Astrocyte (in vitro differentiated cells and primary cell): ENCODE measurements around the gene CTNND2. TPM values are rescaled to one million over a fixed set of nuclear protein-coding genes. Genes with fewer than 3 reads are reported as not detected.

Experiments used
- DNase-seq: peaks from one replicate; pipeline ENCODE4 v3.0.0-alpha.2; 2010; ENCODE audit warnings: low read depth
- FAIRE-seq: peaks from 2 replicates; lab custom pipeline; 2011; peaks lifted over from hg19 to GRCh38; lab: Jason Lieb, UNC
- H2AFZ ChIP-seq: 2 replicates; pipeline ENCODE4 v1.6.0; 2012; ENCODE audit warnings: low read depth, low read length, inconsistent platforms
- H3K27ac ChIP-seq: 2 replicates; pipeline ENCODE4 v1.5.1; 2011; ENCODE audit warnings: low read depth, low read length, inconsistent platforms
- H3K27me3 ChIP-seq: 2 replicates; pipeline ENCODE4 v1.6.0; 2011; ENCODE audit warnings: low read length, inconsistent platforms; ENCODE audit not compliant: insufficient read depth
- H3K36me3 ChIP-seq: 2 replicates; pipeline ENCODE4 v1.5.1; 2011; ENCODE audit warnings: low read length, inconsistent platforms; ENCODE audit not compliant: insufficient read depth
- H3K4me1 ChIP-seq: 2 replicates; pipeline ENCODE4 v1.5.1; 2011; ENCODE audit warnings: low read length, inconsistent platforms; ENCODE audit not compliant: insufficient read depth
- H3K4me2 ChIP-seq: 2 replicates; pipeline ENCODE4 v1.6.0; 2012; ENCODE audit warnings: low read length, inconsistent platforms
- H3K4me3 ChIP-seq: 2 replicates; pipeline ENCODE4 v1.5.1; 2011; ENCODE audit warnings: low read depth, mild to moderate bottlenecking, low read length, inconsistent platforms; ENCODE audit not compliant: insufficient read depth
- H3K79me2 ChIP-seq: 2 replicates; pipeline ENCODE4 v1.6.0; 2012; ENCODE audit warnings: mild to moderate bottlenecking, low read length, inconsistent platforms; ENCODE audit not compliant: insufficient read depth
- H3K9ac ChIP-seq: 2 replicates; pipeline ENCODE4 v1.6.0; 2012; ENCODE audit warnings: mild to moderate bottlenecking, low read length, inconsistent platforms
- H3K9me3 ChIP-seq: 2 replicates; pipeline ENCODE4 v1.5.1; 2012; ENCODE audit warnings: low read depth, mild to moderate bottlenecking, low read length, inconsistent platforms; ENCODE audit not compliant: insufficient read depth
- H4K20me1 ChIP-seq: 2 replicates; pipeline ENCODE4 v1.6.0; 2012; ENCODE audit warnings: low read length, inconsistent platforms; ENCODE audit not compliant: insufficient read depth
- H3K27ac Mint-ChIP-seq: one replicate; pipeline ENCODE4 v1.8.0; 2021; ENCODE audit warnings: mild to moderate bottlenecking, mixed read lengths; ENCODE audit not compliant: unreplicated experiment
- H3K27me3 Mint-ChIP-seq: one replicate; pipeline ENCODE4 v1.8.0; 2021; ENCODE audit warnings: low read depth, mixed read lengths; ENCODE audit not compliant: unreplicated experiment
- H3K36me3 Mint-ChIP-seq: one replicate; pipeline ENCODE4 v1.8.0; 2021; ENCODE audit warnings: low read depth, mixed read lengths; ENCODE audit not compliant: unreplicated experiment
- H3K4me1 Mint-ChIP-seq: one replicate; pipeline ENCODE4 v1.8.0; 2021; ENCODE audit warnings: low read depth, mixed read lengths; ENCODE audit not compliant: unreplicated experiment
- H3K4me3 Mint-ChIP-seq: one replicate; pipeline ENCODE4 v1.8.0; 2021; ENCODE audit warnings: mild to moderate bottlenecking, moderate library complexity, mixed read lengths; ENCODE audit not compliant: unreplicated experiment
- H3K9me3 Mint-ChIP-seq: one replicate; pipeline ENCODE4 v1.8.0; 2021; ENCODE audit warnings: mild to moderate bottlenecking, mixed read lengths; ENCODE audit not compliant: unreplicated experiment
- CTCF ChIP-seq: IDR thresholded peaks from 2 replicates; pipeline ENCODE4 v1.5.1; 2011; ENCODE audit warnings: low read depth, mild to moderate bottlenecking, inconsistent platforms, low read length, moderate library complexity; ENCODE audit not compliant: insufficient read depth
- EZH2 ChIP-seq: IDR thresholded peaks from 2 replicates; pipeline ENCODE4 v1.6.1; 2012; ENCODE audit warnings: mild to moderate bottlenecking, low read length, inconsistent platforms; ENCODE audit not compliant: insufficient read depth
- total RNA-seq: library from RNA; stranded (reverse); gene quantifications from 2 replicates; pipeline ENCODE4 v1.2.1, GENCODE V29; 2021

CTNND2 gene
- total RNA-seq, 1 donor from 2014 or later, result 4.5 TPM

GRCh38 chr5:11252523-11252922, 651.7 kb downstream of the CTNND2 start:
- H3K4me2 ChIP-seq, result no peak overlapping the region
- H3K9ac ChIP-seq, result no peak overlapping the region
- H3K27me3 ChIP-seq, result no peaks in the 10 kb centered on the region
- H3K4me3 ChIP-seq, result no peak overlapping the region
- peaks cover 5% of the 10 kb centered on the region for H3K4me1 ChIP-seq
- FAIRE-seq, result no peak
- no peaks in the 10 kb centered on the region for H3K36me3 Mint-ChIP-seq
- H3K9me3 Mint-ChIP-seq, result no peaks in the 10 kb centered on the region
- H3K4me1 Mint-ChIP-seq, result peaks cover 19% of the 10 kb centered on the region
- no peaks in the 10 kb centered on the region for H3K79me2 ChIP-seq
- peaks cover 4% of the 10 kb centered on the region for H3K27me3 Mint-ChIP-seq
- no peaks in the 10 kb centered on the region for H3K9me3 ChIP-seq
- H3K27ac Mint-ChIP-seq, result no peak overlapping the region
- no peak overlapping the region for H3K27ac ChIP-seq
- H4K20me1 ChIP-seq, result no peaks in the 10 kb centered on the region
- no peak for DNase-seq
- no peaks in the 10 kb centered on the region for H3K36me3 ChIP-seq
- no peak overlapping the region for H3K4me3 Mint-ChIP-seq
- TF ChIP-seq EZH2 (no peak), CTCF (no peak)
- no peak overlapping the region for H2AFZ ChIP-seq

GRCh38 chr5:11252075-11252474, 652.2 kb downstream of the CTNND2 start:
- Histone ChIP-seq H4K20me1 (no peaks in the 10 kb centered on the region), H3K4me2 (no peak overlapping the region), H2AFZ (no peak overlapping the region), H3K79me2 (no peaks in the 10 kb centered on the region), H3K4me3 (no peak overlapping the region), H3K9ac (no peak overlapping the region), H3K27me3 (no peaks in the 10 kb centered on the region), H3K4me1 (peaks cover 5% of the 10 kb centered on the region), H3K9me3 (no peaks in the 10 kb centered on the region), H3K36me3 (no peaks in the 10 kb centered on the region), H3K27ac (no peak overlapping the region)
- H3K4me1 Mint-ChIP-seq, result peaks cover 19% of the 10 kb centered on the region
- TF ChIP-seq CTCF (no peak), EZH2 (no peak)
- H3K27me3 Mint-ChIP-seq, result peaks cover 2% of the 10 kb centered on the region
- no peaks in the 10 kb centered on the region for H3K36me3 Mint-ChIP-seq
- FAIRE-seq, result no peak
- no peak overlapping the region for H3K4me3 Mint-ChIP-seq
- H3K9me3 Mint-ChIP-seq, result no peaks in the 10 kb centered on the region
- DNase-seq, result no peak
- peak overlapping the region; percentile 12 for H3K27ac Mint-ChIP-seq

GRCh38 chr5:11251247-11251646, 653.0 kb downstream of the CTNND2 start:
- H3K36me3 Mint-ChIP-seq, result no peaks in the 10 kb centered on the region
- FAIRE-seq (no peak), DNase-seq (peak; percentile 46)
- no peak overlapping the region for H3K4me3 Mint-ChIP-seq
- peaks cover 19% of the 10 kb centered on the region for H3K4me1 Mint-ChIP-seq
- peaks cover 5% of the 10 kb centered on the region for H3K4me1 ChIP-seq
- H3K27ac ChIP-seq, result no peak overlapping the region
- no peaks in the 10 kb centered on the region for H3K27me3 ChIP-seq
- no peak overlapping the region for H3K4me2 ChIP-seq
- no peaks in the 10 kb centered on the region for H3K79me2 ChIP-seq
- H3K9me3 Mint-ChIP-seq, result no peaks in the 10 kb centered on the region
- H2AFZ ChIP-seq, result no peak overlapping the region
- TF ChIP-seq CTCF, result no peak
- no peak for TF ChIP-seq EZH2
- H4K20me1 ChIP-seq, result no peaks in the 10 kb centered on the region
- H3K9ac ChIP-seq, result no peak overlapping the region
- H3K4me3 ChIP-seq, result no peak overlapping the region
- peaks cover 2% of the 10 kb centered on the region for H3K27me3 Mint-ChIP-seq
- H3K9me3 ChIP-seq, result no peaks in the 10 kb centered on the region
- H3K36me3 ChIP-seq, result no peaks in the 10 kb centered on the region
- no peak overlapping the region for H3K27ac Mint-ChIP-seq
